H9 (cell line): ENCODE measurements around the gene MSANTD1. TPM values are rescaled to one million over a fixed set of nuclear protein-coding genes. Genes with fewer than 3 reads are reported as not detected.

Source experiments
- DNase-seq: peaks from one replicate; pipeline ENCODE4 v3.0.0-alpha.2; 2017
- H2AFZ ChIP-seq: one replicate; pipeline ENCODE4 v1.6.1; 2013; ENCODE audit warnings: mild to moderate bottlenecking, low read length, control low read depth, moderate library complexity
- H2AK5ac ChIP-seq: 2 replicates; pipeline ENCODE4 v1.6.1; 2013; ENCODE audit warnings: low read length, control low read depth, mixed read lengths; ENCODE audit not compliant: insufficient read length
- H2BK120ac ChIP-seq: one replicate; pipeline ENCODE4 v1.6.1; 2013; ENCODE audit warnings: low read depth, mild to moderate bottlenecking, low read length, control low read depth, inconsistent platforms; ENCODE audit not compliant: poor library complexity, severe bottlenecking
- H2BK12ac ChIP-seq: 2 replicates; pipeline ENCODE4 v1.6.1; 2013; ENCODE audit warnings: low read length, control low read depth, mixed read lengths, low read depth; ENCODE audit not compliant: insufficient read length
- H2BK15ac ChIP-seq: 2 replicates; pipeline ENCODE4 v1.6.1; 2013; ENCODE audit warnings: low read depth, low read length, control low read depth
- H2BK20ac ChIP-seq: one replicate; pipeline ENCODE4 v1.6.1; 2013; ENCODE audit warnings: low read depth, mild to moderate bottlenecking, low read length, control low read depth, inconsistent platforms; ENCODE audit not compliant: poor library complexity, severe bottlenecking
- H2BK5ac ChIP-seq: 2 replicates; pipeline ENCODE4 v1.6.1; 2013; ENCODE audit warnings: low read length, control low read depth, mixed read lengths; ENCODE audit not compliant: insufficient read length
- H3K14ac ChIP-seq: 2 replicates; pipeline ENCODE4 v1.6.1; 2013; ENCODE audit warnings: low read length, control low read depth; ENCODE audit not compliant: insufficient read depth
- H3K18ac ChIP-seq: 2 replicates; pipeline ENCODE4 v1.6.1; 2013; ENCODE audit warnings: low read depth, mild to moderate bottlenecking, mixed read lengths, low read length, control low read depth; ENCODE audit not compliant: insufficient read length
- H3K23ac ChIP-seq: 2 replicates; pipeline ENCODE4 v1.6.1; 2013; ENCODE audit warnings: low read length, control low read depth, mixed read lengths, low read depth; ENCODE audit not compliant: insufficient read length
- H3K23me2 ChIP-seq: 2 replicates; pipeline ENCODE4 v1.6.1; 2013; ENCODE audit warnings: low read depth, mild to moderate bottlenecking, mixed read lengths, low read length, control low read depth; ENCODE audit not compliant: insufficient read length, poor library complexity, severe bottlenecking
- H3K27ac ChIP-seq: 2 replicates; pipeline ENCODE4 v1.5.1; 2013; ENCODE audit warnings: low read length, control low read depth, mixed read lengths, low read depth; ENCODE audit not compliant: insufficient read length
- H3K27me3 ChIP-seq: 2 replicates; pipeline ENCODE4 v1.6.1; 2013; ENCODE audit warnings: low read length, control low read depth, inconsistent platforms; ENCODE audit not compliant: insufficient read depth
- H3K4ac ChIP-seq: 2 replicates; pipeline ENCODE4 v1.6.1; 2013; ENCODE audit warnings: low read depth, mild to moderate bottlenecking, control low read depth, inconsistent platforms, low read length, moderate library complexity
- H3K4me1 ChIP-seq: 2 replicates; pipeline ENCODE4 v1.6.1; 2013; ENCODE audit warnings: low read length, control low read depth, inconsistent platforms; ENCODE audit not compliant: insufficient read depth
- H3K4me2 ChIP-seq: 2 replicates; pipeline ENCODE4 v1.6.1; 2013; ENCODE audit warnings: low read length, control low read depth, mixed read lengths; ENCODE audit not compliant: insufficient read length, insufficient read depth
- H3K56ac ChIP-seq: 2 replicates; pipeline ENCODE4 v1.6.1; 2013; ENCODE audit warnings: low read depth, mild to moderate bottlenecking, mixed read lengths, low read length, control low read depth; ENCODE audit not compliant: insufficient read length
- H3K79me1 ChIP-seq: 2 replicates; pipeline ENCODE4 v1.6.1; 2013; ENCODE audit warnings: low read depth, mild to moderate bottlenecking, moderate library complexity, low read length, control low read depth, inconsistent platforms; ENCODE audit not compliant: insufficient read depth, poor library complexity, severe bottlenecking
- H3K79me2 ChIP-seq: 2 replicates; pipeline ENCODE4 v1.6.1; 2013; ENCODE audit warnings: low read length, control low read depth, inconsistent platforms; ENCODE audit not compliant: insufficient read depth
- H3K9ac ChIP-seq: 2 replicates; pipeline ENCODE4 v1.6.1; 2013; ENCODE audit warnings: low read length, control low read depth, mixed read lengths; ENCODE audit not compliant: insufficient read length; ENCODE audit errors: extremely low read depth
- H3K9me3 ChIP-seq: one replicate; pipeline ENCODE4 v1.6.1; 2013; ENCODE audit warnings: low read depth, low read length, inconsistent platforms; ENCODE audit not compliant: control insufficient read depth
- H3T11ph ChIP-seq: one replicate; pipeline ENCODE4 v1.6.1; 2013; ENCODE audit warnings: mild to moderate bottlenecking, low read length, control low read depth, inconsistent platforms
- H4K20me1 ChIP-seq: one replicate; pipeline ENCODE4 v1.6.1; 2013; ENCODE audit not compliant: control insufficient read depth, insufficient read length, insufficient read depth
- H4K5ac ChIP-seq: 2 replicates; pipeline ENCODE4 v1.6.1; 2013; ENCODE audit warnings: low read depth, mild to moderate bottlenecking, mixed read lengths, low read length, control low read depth; ENCODE audit not compliant: insufficient read length
- H4K8ac ChIP-seq: replicated peaks from 2 replicates; pipeline ENCODE4 v1.6.1; 2013; ENCODE audit warnings: low read length, control low read depth, mixed read lengths, low read depth; ENCODE audit not compliant: insufficient read length
- H4K91ac ChIP-seq: 2 replicates; pipeline ENCODE4 v1.6.1; 2013; ENCODE audit warnings: low read depth, mild to moderate bottlenecking, moderate library complexity, mixed read lengths, low read length, control low read depth; ENCODE audit not compliant: insufficient read length
- H3K27ac Mint-ChIP-seq, 3 experiments: 2 replicates in 2 of 3; 3 replicates in 1 of 3; pipeline ENCODE4 v1.8.0; 2020 to 2021; ENCODE audit warnings: mixed read lengths in 3 of 3, mild to moderate bottlenecking in 1 of 3, moderate library complexity in 1 of 3
- H3K27me3 Mint-ChIP-seq: 2 replicates; pipeline ENCODE4 v1.8.0; 2021; ENCODE audit warnings: low read depth, mild to moderate bottlenecking, moderate library complexity, mixed read lengths
- H3K36me3 Mint-ChIP-seq, 3 experiments: 2 replicates in 2 of 3; 3 replicates in 1 of 3; pipeline ENCODE4 v1.8.0; 2020 to 2021; ENCODE audit warnings: low read depth in 3 of 3, mixed read lengths in 3 of 3; ENCODE audit not compliant: insufficient read depth in 1 of 3
- H3K4me1 Mint-ChIP-seq, 2 experiments: 2 replicates each; pipeline ENCODE4 v1.8.0; 2020; ENCODE audit warnings: mixed read lengths in 2 of 2
- H3K4me3 Mint-ChIP-seq, 2 experiments: 2 replicates in 1 of 2; 3 replicates in 1 of 2; pipeline ENCODE4 v1.8.0; 2020 to 2021; ENCODE audit warnings: mild to moderate bottlenecking in 2 of 2, mixed read lengths in 2 of 2, moderate library complexity in 1 of 2
- H3K9me3 Mint-ChIP-seq, 2 experiments: 2 replicates in 1 of 2; 3 replicates in 1 of 2; pipeline ENCODE4 v1.8.0; 2020; ENCODE audit warnings: mild to moderate bottlenecking in 2 of 2, mixed read lengths in 2 of 2, moderate library complexity in 1 of 2
- CTCF ChIP-seq: fragments of 200-600 bp; sonication (generic); conservative IDR thresholded peaks from 3 replicates; pipeline ENCODE4 v1.8.0; 2021; ENCODE audit warnings: antibody characterized with exemption, mild to moderate bottlenecking
- WGBS: extraction: QIAGEN DNeasy Blood & Tissue Kit; methylation state at CpG from one replicate; pipeline ENCODE4 v1.1.7; 2013; ENCODE audit warnings: missing lambda C conversion rate, low lambda C conversion rate, mixed read lengths; ENCODE audit not compliant: insufficient read length; ENCODE audit errors: extremely low coverage; 5-methylcytosine and 5-hydroxymethylcytosine counted together
- total RNA-seq: library from RNA; stranded (reverse); gene quantifications from 2 replicates; pipeline ENCODE4 v1.2.1, GENCODE V29; 2021

The MSANTD1 gene
- total RNA-seq, 1 experiment from 2014 or later: 0.83 TPM

GRCh38 chr4:3219761-3220475, 29.0 kb upstream of the MSANTD1 start:
- Histone ChIP-seq H3K56ac (no peak overlapping the region), H3K4me2 (no peak overlapping the region), H2BK120ac (no peak overlapping the region), H4K8ac (no peak overlapping the region), H3K23me2 (no peaks in the 10 kb centered on the region), H3K27ac (no peak overlapping the region), H2AK5ac (no peak overlapping the region), H3T11ph (no peak overlapping the region), H3K4ac (no peak overlapping the region), H4K20me1 (no peaks in the 10 kb centered on the region), H2AFZ (no peak overlapping the region), H2BK5ac (no peak overlapping the region), H3K27me3 (no peaks in the 10 kb centered on the region), H4K5ac (no peak overlapping the region), H2BK15ac (no peak overlapping the region), H4K91ac (no peak overlapping the region), H3K23ac (no peak overlapping the region), H3K9me3 (no peaks in the 10 kb centered on the region), H3K79me1 (no peaks in the 10 kb centered on the region), H2BK20ac (no peak overlapping the region), H3K4me1 (no peaks in the 10 kb centered on the region), H3K79me2 (no peaks in the 10 kb centered on the region), H3K9ac (no peak overlapping the region), H3K14ac (no peak overlapping the region), H3K18ac (no peak overlapping the region), H2BK12ac (no peak overlapping the region)
- H3K9me3 Mint-ChIP-seq: no peaks in the 10 kb centered on the region
- no CpG with 5 or more reads among the region's 9 CpGs for WGBS
- peaks cover 33 to 91% (median 78%) of the 10 kb centered on the region in 3 experiments; a peak in 6 of 7 replicates for H3K36me3 Mint-ChIP-seq
- peak overlapping the region in 1 of 3 experiments; percentile 68; a peak in 1 of 7 replicates for H3K27ac Mint-ChIP-seq
- H3K4me3 Mint-ChIP-seq: no peak overlapping the region
- no peak for DNase-seq
- TF ChIP-seq CTCF: no peak
- H3K4me1 Mint-ChIP-seq: no peaks in the 10 kb centered on the region
- no peaks in the 10 kb centered on the region for H3K27me3 Mint-ChIP-seq
